ENCODE measurements around the gene AGAP2. TPM values are rescaled to one million over a fixed set of nuclear protein-coding genes. Genes with fewer than 3 reads are reported as not detected.

Gene AGAP2
- total and polyA plus RNA-seq, 2 of the 13 experiments (the other 11 are each of a cell fraction or from before 2014, with no cell fraction given): 0.38 to 0.45 TPM

- TF ChIP-seq EEA1 (CRISPR knock-in tag; IDR thresholded peaks at IDR 0.05; ENCODE audit: borderline replicate concordance): 0 out of 2 replicates have a peak, but pooled peaks have one; percentile 13
- peak; percentile 100 for TF ChIP-seq ARNTL (CRISPR knock-in tag; IDR thresholded peaks at IDR 0.05)
- peak; percentile 86 for TF ChIP-seq ZNF616 (CRISPR knock-in tag; IDR thresholded peaks at IDR 0.05; ENCODE audit: low read depth)
- peak; percentile 94 for TF ChIP-seq CSRNP1 (CRISPR knock-in tag; IDR thresholded peaks at IDR 0.05)
- TF ChIP-seq MLLT10 (CRISPR knock-in tag; IDR thresholded peaks at IDR 0.05): no peak
- TF ChIP-seq U2AF2 (IDR thresholded peaks at IDR 0.05; ENCODE audit: low read depth, low read length): peak; percentile 98
- TF ChIP-seq CSRNP2 (CRISPR knock-in tag; conservative IDR thresholded peaks at IDR 0.05; ENCODE audit: low read depth): no peak
- peak; percentile 84 for TF ChIP-seq ARID5B (CRISPR knock-in tag; IDR thresholded peaks at IDR 0.05)
- 0 out of 2 replicates have a peak, but pooled peaks have one; percentile 78 for TF ChIP-seq ZNF446 (CRISPR knock-in tag; IDR thresholded peaks at IDR 0.05)
- TF ChIP-seq GLMP (CRISPR knock-in tag; IDR thresholded peaks at IDR 0.05; ENCODE audit: borderline replicate concordance): no peak
- TF ChIP-seq SP2 (CRISPR knock-in tag; IDR thresholded peaks at IDR 0.05): peak; percentile 76
- peak; percentile 81; the same call in 1 of the 2 replicates for TF ChIP-seq ARHGAP35 (CRISPR knock-in tag; IDR thresholded peaks at IDR 0.05; ENCODE audit: borderline replicate concordance)
- no peak for TF ChIP-seq CENPX (CRISPR knock-in tag; IDR thresholded peaks at IDR 0.05)
- TF ChIP-seq SMC3 (IDR thresholded peaks at IDR 0.05; ENCODE audit: low read length): no peak
- peak; percentile 87; the same call in 1 of the 2 replicates for TF ChIP-seq NR0B2 (CRISPR knock-in tag; IDR thresholded peaks at IDR 0.05)
- TF ChIP-seq ZNF780A (CRISPR knock-in tag; IDR thresholded peaks at IDR 0.05): peak; percentile 60; the same call in 1 of the 2 replicates
- TF ChIP-seq ZNF124 (CRISPR knock-in tag; IDR thresholded peaks at IDR 0.05): 0 out of 2 replicates have a peak, but pooled peaks have one; percentile 51
- TF ChIP-seq ZNF414 (CRISPR knock-in tag; IDR thresholded peaks at IDR 0.05): peak; percentile 89
Observed at GRCh38 chr12:57751788-57752667, 13.5 kb upstream of the AGAP2 start, which contains the start of gene CDK4 (continued).
